A673 (cell line): ENCODE measurements around the gene PTBP1. TPM values are rescaled to one million over a fixed set of nuclear protein-coding genes. Genes with fewer than 3 reads are reported as not detected.
A peak's percentile ranks its signal among the peaks of the same experiment; 100 is the strongest.

Experiments
- BruUV-seq: library from RNA; stranded (reverse); fragments of 400-500 nt; replicated peaks from 2 replicates; lab custom pipeline; 2021; lab: Mats Ljungman, UMichigan
- CTCF ChIA-PET: fragments of 300-600 bp; sonication (Branson Sonifier 250); formaldehyde crosslinking; loops from one replicate; lab custom pipeline; 2022; ENCODE audit warnings: antibody characterized with exemption; lab: Charles Lee
- POLR2A ChIA-PET: fragments of 300-600 bp; sonication (Branson Sonifier 250); formaldehyde crosslinking; loops from one replicate; lab custom pipeline; 2022; ENCODE audit warnings: antibody characterized with exemption; ENCODE audit not compliant: low non-redundant PET; lab: Charles Lee
- DNase-seq: peaks from one replicate; pipeline ENCODE4 v3.0.0-alpha.2; 2015; ENCODE audit warnings: low spot score
- H3K27ac ChIP-seq: fragments of 200-600 bp; sonication (generic); 2 replicates; pipeline ENCODE4 v1.5.1; 2016; ENCODE audit warnings: mixed run types, low read depth, mild to moderate bottlenecking, mixed read lengths, antibody characterized with exemption, low read length; ENCODE audit not compliant: poor library complexity, severe bottlenecking
- H3K27me3 ChIP-seq: fragments of 200-600 bp; sonication (generic); replicated peaks from 2 replicates; pipeline ENCODE4 v1.6.1; 2017; ENCODE audit warnings: mixed run types, low read depth, mild to moderate bottlenecking, mixed read lengths, antibody characterized with exemption, low read length; ENCODE audit not compliant: insufficient read depth, poor library complexity
- H3K36me3 ChIP-seq: fragments of 200-600 bp; sonication (generic); 2 replicates; pipeline ENCODE4 v1.6.1; 2016; ENCODE audit warnings: mixed run types, mild to moderate bottlenecking, mixed read lengths, antibody characterized with exemption, low read length; ENCODE audit not compliant: insufficient read depth, poor library complexity, severe bottlenecking
- H3K4me1 ChIP-seq: fragments of 200-600 bp; sonication (generic); 2 replicates; pipeline ENCODE4 v1.6.1; 2017; ENCODE audit warnings: mixed run types, mild to moderate bottlenecking, mixed read lengths, antibody characterized with exemption, low read length; ENCODE audit not compliant: insufficient read depth, poor library complexity, severe bottlenecking
- H3K4me3 ChIP-seq: fragments of 200-600 bp; sonication (generic); 2 replicates; pipeline ENCODE4 v1.5.1; 2016; ENCODE audit warnings: low read depth, mixed run types, mild to moderate bottlenecking, mixed read lengths, low read length; ENCODE audit not compliant: poor library complexity, severe bottlenecking
- H3K9me3 ChIP-seq: fragments of 200-600 bp; sonication (generic); 2 replicates; pipeline ENCODE4 v1.6.1; 2016; ENCODE audit warnings: mixed run types, low read depth, mild to moderate bottlenecking, mixed read lengths, antibody characterized with exemption, low read length; ENCODE audit not compliant: poor library complexity, severe bottlenecking
- EZH2 ChIP-seq: fragments of 200-600 bp; sonication (generic); IDR thresholded peaks from 2 replicates; pipeline ENCODE4 v1.6.1; 2017; ENCODE audit warnings: borderline replicate concordance, low read depth, mild to moderate bottlenecking, mixed read lengths, antibody characterized with exemption, low read length; ENCODE audit not compliant: poor library complexity, severe bottlenecking
- intact Hi-C: fragments of 100-400 bp; cut with micrococcal nuclease; formaldehyde crosslinking; loops from one replicate; pipeline ENCODE4 v1.10.0; 2022; ENCODE audit not compliant: unreplicated experiment
- total RNA-seq: library from RNA; stranded (reverse); gene quantifications from 2 replicates; pipeline ENCODE4 v1.2.3, GENCODE V29; 2021
- TF ChIP-seq, protein P1 (sequence below): fragments of 300-800, 200-600 bp; sonication (generic); conservative IDR thresholded peaks from 2 replicates; pipeline ENCODE4 v1.5.1; 2017; ENCODE audit warnings: low read depth, mild to moderate bottlenecking, antibody characterized with exemption, low read length, moderate library complexity, mixed read lengths

Gene PTBP1
- total RNA-seq, 1 experiment from 2014 or later = 800 TPM

DNA sequence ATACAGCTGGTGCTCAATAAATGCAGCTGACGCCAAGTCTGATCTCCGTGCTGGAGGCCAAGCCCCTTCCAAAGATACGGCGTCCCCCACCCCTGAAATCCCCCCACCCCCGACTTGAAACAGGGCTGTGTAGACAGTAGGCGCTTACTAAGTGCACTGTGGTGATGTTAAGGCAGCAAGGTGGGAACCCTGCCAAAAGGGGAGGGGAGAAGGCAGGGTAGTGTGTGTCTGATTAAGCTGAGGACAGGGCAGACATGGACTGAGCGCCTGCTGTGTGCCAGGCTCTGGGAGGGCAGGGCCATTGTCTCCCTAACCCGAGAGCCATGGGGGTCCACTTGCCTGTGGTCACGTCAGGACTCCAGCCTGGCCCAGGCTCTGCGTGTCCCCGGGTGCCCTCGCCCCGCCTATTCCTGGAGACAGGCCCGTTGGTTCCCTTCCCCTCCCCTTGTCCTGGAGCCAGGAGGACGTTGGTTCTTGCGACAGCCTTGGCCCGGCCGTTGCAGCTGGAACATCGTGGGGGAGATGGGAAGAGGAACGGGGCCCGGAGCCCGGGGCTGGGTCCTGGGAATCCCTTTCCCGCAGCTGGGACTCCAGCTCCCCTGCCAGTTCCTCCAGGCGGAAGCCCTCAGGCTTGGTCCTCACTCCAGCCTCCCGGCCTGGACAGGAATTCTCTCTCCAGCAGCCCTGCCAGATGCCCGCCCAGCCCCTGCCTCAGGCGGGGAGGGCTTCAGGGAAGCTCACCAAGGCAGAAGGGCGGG lies 53.1 kb downstream of the PTBP1 start:
- Histone ChIP-seq H3K27ac (no peak overlapping the region), H3K4me1 (no peaks in the 10 kb centered on the region), H3K27me3 (no peaks in the 10 kb centered on the region), H3K36me3 (no peaks in the 10 kb centered on the region), H3K4me3 (no peak overlapping the region), H3K9me3 (no peaks in the 10 kb centered on the region)
- no peak for TF ChIP-seq EZH2
- TF ChIP-seq, protein P1, sequence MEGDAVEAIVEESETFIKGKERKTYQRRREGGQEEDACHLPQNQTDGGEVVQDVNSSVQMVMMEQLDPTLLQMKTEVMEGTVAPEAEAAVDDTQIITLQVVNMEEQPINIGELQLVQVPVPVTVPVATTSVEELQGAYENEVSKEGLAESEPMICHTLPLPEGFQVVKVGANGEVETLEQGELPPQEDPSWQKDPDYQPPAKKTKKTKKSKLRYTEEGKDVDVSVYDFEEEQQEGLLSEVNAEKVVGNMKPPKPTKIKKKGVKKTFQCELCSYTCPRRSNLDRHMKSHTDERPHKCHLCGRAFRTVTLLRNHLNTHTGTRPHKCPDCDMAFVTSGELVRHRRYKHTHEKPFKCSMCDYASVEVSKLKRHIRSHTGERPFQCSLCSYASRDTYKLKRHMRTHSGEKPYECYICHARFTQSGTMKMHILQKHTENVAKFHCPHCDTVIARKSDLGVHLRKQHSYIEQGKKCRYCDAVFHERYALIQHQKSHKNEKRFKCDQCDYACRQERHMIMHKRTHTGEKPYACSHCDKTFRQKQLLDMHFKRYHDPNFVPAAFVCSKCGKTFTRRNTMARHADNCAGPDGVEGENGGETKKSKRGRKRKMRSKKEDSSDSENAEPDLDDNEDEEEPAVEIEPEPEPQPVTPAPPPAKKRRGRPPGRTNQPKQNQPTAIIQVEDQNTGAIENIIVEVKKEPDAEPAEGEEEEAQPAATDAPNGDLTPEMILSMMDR = no peak
- no TSS peak for BruUV-seq
- DNase-seq = peak; percentile 68
- intact Hi-C loops = no loop called here
- ChIA-PET CTCF (no interaction called here), POLR2A (no interaction called here)

DNA sequence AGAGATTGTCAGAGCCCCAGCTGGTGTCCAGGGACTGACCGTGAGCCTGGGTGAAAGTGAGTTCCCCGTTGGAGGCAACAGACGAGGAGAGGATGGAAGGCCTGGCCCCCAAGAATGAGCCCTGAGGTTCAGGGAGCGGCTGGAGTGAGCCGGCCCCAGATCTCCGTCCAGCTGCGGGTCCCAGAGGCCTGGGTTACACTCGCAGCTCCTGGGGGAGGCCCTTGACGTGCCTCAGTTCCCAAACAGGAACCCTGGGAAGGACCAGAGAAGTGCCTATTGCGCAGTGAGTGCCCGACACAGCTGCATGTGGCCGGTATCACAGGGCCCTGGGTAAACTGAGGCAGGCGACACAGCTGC lies 53.7 kb downstream of the PTBP1 start:
- intact Hi-C loops = no loop called here
- BruUV-seq = no TSS peak
- CTCF ChIA-PET = no interaction called here
- POLR2A ChIA-PET = no interaction called here
- Histone ChIP-seq H3K27ac (no peak overlapping the region), H3K9me3 (no peaks in the 10 kb centered on the region), H3K27me3 (no peaks in the 10 kb centered on the region), H3K4me1 (no peaks in the 10 kb centered on the region), H3K36me3 (no peaks in the 10 kb centered on the region), H3K4me3 (no peak overlapping the region)
- no peak for TF ChIP-seq EZH2
- TF ChIP-seq, protein P1 = no peak
- DNase-seq = no peak

DNA sequence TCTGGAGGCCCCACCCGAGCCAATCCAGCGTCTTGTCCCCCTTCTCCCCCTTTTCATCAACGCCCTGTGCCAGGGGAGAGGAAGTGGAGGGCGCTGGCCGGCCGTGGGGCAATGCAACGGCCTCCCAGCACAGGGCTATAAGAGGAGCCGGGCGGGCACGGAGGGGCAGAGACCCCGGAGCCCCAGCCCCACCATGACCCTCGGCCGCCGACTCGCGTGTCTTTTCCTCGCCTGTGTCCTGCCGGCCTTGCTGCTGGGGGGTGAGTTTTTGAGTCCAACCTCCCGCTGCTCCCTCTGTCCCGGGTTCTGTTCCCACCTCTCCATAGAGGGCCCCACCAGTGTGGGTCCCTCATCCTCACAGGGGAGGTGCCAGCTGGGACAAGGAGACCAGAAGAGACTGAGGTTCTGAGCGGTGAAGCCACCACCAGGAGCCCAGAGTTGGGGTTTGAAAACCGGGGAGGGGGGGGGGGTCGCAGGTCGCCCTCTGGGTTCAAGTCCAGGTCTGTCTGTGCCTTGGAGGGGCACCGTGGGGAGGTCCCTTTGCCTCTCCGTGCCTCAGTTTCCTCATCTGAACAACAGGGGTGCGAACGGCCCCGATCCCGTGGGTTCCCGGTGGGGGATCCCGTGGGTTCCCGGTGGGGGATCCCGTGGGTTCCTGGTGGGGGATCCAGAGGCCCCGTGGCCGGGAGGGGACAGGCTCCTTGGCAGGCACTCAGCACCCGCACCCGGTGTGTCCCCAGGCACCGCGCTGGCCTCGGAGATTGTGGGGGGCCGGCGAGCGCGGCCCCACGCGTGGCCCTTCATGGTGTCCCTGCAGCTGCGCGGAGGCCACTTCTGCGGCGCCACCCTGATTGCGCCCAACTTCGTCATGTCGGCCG lies 55.1 kb downstream of the PTBP1 start, which contains the start of gene ELANE:
TSS of gene ELANE (plus strand) at position 168 of the 878 bp plus-strand sequence. CDS start at position 194, 26 bp downstream.
- POLR2A ChIA-PET = no interaction called here
- no peaks in the 10 kb centered on the region for H3K27me3 ChIP-seq
- BruUV-seq = no TSS peak
- intact Hi-C loops = no loop called here
- TF ChIP-seq, protein P1 = no peak
- no peak for TF ChIP-seq EZH2
- DNase-seq = no peak
- CTCF ChIA-PET = no interaction called here
- H3K4me1 ChIP-seq = no peaks in the 10 kb centered on the region
- no peak within 1 kb of the TSS for H3K27ac ChIP-seq
- no peaks in the 10 kb centered on the region for H3K9me3 ChIP-seq
- H3K4me3 ChIP-seq = no peak within 1 kb of the TSS
- no peaks in the 10 kb centered on the region for H3K36me3 ChIP-seq
